HEK293 (cell line): ENCODE measurements around the gene KRTAP5-9.

Experiments
- ZNF561 ChIP-seq: fragments of 450-650 bp; IDR thresholded peaks from 2 replicates; pipeline ENCODE4 v1.5.1; 2018; ENCODE audit warnings: missing biosample characterization, missing genetic modification characterization, borderline replicate concordance
- TF ChIP-seq, protein P1 (sequence below): fragments of 450-650 bp; formaldehyde crosslinking; IDR thresholded peaks from 2 replicates; pipeline ENCODE4 v1.5.1; 2016; ENCODE audit warnings: missing biosample characterization, missing genetic modification characterization

DNA sequence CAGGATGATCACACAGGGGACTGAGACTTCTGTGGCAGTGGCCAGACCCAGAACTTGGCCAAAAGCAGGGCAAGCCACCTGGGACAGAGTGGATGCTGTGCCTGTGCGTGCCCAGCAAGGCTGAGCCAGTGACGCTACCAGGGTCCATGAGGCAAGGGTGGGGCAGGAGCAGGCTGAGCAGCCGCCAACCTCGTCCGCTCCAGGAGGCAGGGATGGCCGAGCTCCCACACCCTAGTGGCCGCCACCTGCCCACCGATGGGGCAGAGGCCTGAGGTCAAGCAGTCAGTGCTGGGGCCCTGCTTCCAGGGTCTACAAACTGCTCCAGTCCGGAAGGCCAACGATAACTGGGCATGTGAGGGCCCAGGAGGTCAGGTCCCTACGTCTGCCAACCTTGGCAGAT, 7.3 kb downstream of the KRTAP5-9 start:
- no peak for TF ChIP-seq ZNF561
- TF ChIP-seq, protein P1, sequence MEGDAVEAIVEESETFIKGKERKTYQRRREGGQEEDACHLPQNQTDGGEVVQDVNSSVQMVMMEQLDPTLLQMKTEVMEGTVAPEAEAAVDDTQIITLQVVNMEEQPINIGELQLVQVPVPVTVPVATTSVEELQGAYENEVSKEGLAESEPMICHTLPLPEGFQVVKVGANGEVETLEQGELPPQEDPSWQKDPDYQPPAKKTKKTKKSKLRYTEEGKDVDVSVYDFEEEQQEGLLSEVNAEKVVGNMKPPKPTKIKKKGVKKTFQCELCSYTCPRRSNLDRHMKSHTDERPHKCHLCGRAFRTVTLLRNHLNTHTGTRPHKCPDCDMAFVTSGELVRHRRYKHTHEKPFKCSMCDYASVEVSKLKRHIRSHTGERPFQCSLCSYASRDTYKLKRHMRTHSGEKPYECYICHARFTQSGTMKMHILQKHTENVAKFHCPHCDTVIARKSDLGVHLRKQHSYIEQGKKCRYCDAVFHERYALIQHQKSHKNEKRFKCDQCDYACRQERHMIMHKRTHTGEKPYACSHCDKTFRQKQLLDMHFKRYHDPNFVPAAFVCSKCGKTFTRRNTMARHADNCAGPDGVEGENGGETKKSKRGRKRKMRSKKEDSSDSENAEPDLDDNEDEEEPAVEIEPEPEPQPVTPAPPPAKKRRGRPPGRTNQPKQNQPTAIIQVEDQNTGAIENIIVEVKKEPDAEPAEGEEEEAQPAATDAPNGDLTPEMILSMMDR (tag by site-specific recombination): no peak
